Gastrocnemius medialis (tissue), 4 donors: ENCODE data around the gene SPNS2.

ENCODE experiments used
- POLR2A ChIP-seq, 2 donors: fragments of 450-650 bp; IDR thresholded peaks; one replicate each; pipeline ENCODE4 v1.6.1; 2017; ENCODE audit warnings: antibody characterized with exemption in 2 of 2, mild to moderate bottlenecking in 2 of 2, moderate library complexity in 2 of 2
- TF ChIP-seq, protein P1 (sequence below), 5 experiments: fragments of 450-650 bp in 3 of 5; fragments of 200-600 bp in 2 of 5; sonication (generic) in 2 of 5; IDR thresholded peaks in 4 of 5; conservative IDR thresholded peaks in 1 of 5; 1 replicate in 4 of 5; 2 replicates in 1 of 5; pipeline ENCODE4 v1.5.1; 2016 to 2019; ENCODE audit warnings: antibody characterized with exemption in 5 of 5, mild to moderate bottlenecking in 3 of 5, moderate library complexity in 3 of 5

DNA sequence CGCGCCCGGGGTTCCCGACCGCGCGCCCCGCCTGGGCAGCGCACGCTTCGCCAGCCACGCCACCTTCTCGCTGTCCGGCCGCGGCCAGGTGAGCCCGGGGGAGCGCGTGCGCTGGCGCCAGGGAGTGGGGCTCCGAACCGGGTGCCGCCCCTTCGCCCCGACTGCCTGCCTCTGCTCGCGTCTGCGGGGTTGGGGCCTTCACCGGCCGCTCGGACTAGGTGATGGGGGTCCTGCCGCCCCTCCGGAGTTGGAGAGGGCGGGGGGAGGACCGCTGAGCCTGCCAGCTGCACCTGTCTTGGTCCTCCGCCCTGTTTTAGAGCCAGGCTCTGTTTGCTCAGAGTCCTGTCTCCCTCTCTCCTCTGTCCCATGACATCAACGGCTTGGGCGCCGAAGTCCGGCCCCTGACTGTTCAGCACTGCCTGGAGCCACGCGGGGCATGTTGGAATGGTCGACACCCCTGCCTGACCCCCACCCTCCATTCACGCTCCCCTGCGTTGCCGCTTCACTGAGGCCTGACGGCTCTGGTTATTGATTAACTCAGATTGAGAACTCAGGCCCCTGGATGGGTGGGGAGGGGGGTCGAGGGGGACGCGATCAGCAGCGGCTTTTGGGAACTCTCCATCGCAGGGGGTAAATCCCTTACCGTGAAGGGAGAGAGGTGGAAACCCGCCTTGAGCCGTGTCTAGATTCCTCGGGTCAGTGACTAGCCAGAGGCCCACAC is 86.4 kb downstream of the SPNS2 start:
- TF ChIP-seq, protein P1, sequence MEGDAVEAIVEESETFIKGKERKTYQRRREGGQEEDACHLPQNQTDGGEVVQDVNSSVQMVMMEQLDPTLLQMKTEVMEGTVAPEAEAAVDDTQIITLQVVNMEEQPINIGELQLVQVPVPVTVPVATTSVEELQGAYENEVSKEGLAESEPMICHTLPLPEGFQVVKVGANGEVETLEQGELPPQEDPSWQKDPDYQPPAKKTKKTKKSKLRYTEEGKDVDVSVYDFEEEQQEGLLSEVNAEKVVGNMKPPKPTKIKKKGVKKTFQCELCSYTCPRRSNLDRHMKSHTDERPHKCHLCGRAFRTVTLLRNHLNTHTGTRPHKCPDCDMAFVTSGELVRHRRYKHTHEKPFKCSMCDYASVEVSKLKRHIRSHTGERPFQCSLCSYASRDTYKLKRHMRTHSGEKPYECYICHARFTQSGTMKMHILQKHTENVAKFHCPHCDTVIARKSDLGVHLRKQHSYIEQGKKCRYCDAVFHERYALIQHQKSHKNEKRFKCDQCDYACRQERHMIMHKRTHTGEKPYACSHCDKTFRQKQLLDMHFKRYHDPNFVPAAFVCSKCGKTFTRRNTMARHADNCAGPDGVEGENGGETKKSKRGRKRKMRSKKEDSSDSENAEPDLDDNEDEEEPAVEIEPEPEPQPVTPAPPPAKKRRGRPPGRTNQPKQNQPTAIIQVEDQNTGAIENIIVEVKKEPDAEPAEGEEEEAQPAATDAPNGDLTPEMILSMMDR (IDR thresholded peaks at IDR 0.05 in 4 of 5, conservative IDR thresholded peaks at IDR 0.05 in 1 of 5): no peak
- peak; percentile 70 to 81 for TF ChIP-seq POLR2A (IDR thresholded peaks at IDR 0.05)
